Measurements from ENCODE around the gene GPR108. TPM values are rescaled to one million over a fixed set of nuclear protein-coding genes. Genes with fewer than 3 reads are reported as not detected.
"Not testable (repeated sequence)": the region's sequence is repeated elsewhere in the genome, so short reads cannot be mapped to it uniquely, and the experiment has no call there.

Gene GPR108
- total and polyA plus RNA-seq, 2 donors from 2014 or later, result 113 to 144 TPM

- H3K4me1 ChIP-seq (ENCODE audit: control insufficient read depth in 2 of 3, insufficient read depth in 2 of 3, low read depth in 1 of 3, low read length in 3 of 3), result no peaks in the 10 kb centered on the region
- intact Hi-C loops (cut with DNase I), result no loop called here
- FAIRE-seq, result no peak
- no peak overlapping the region for H3K27ac ChIP-seq (ENCODE audit: low read depth in 2 of 2, low read length in 2 of 2)
- DNase-seq, result no peak
- no peaks in the 10 kb centered on the region for H3K36me3 ChIP-seq (ENCODE audit: control insufficient read depth in 2 of 3, insufficient read depth in 3 of 3, low read length in 3 of 3)
- no peaks in the 10 kb centered on the region for H3K27me3 ChIP-seq (ENCODE audit: control insufficient read depth, insufficient read depth, low read length)
- TF ChIP-seq CTCF (IDR thresholded peaks at IDR 0.05; ENCODE audit: borderline replicate concordance, extremely low read depth, insufficient read depth), result no peak
- H3K9me3 ChIP-seq (ENCODE audit: control insufficient read depth in 2 of 3, insufficient read depth in 1 of 3, low read length in 3 of 3), result no peaks in the 10 kb centered on the region
- no peak overlapping the region for H3K9ac ChIP-seq (ENCODE audit: low read length in 3 of 3)
- H3K4me3 ChIP-seq (ENCODE audit: low read length in 3 of 3), result no peak overlapping the region
Measured at GRCh38 chr19:6777434-6777833, 40.1 kb upstream of the GPR108 start.

GRCh38 chr19:6776999-6777398, 39.6 kb upstream of the GPR108 start:
- DNase-seq, result no peak
- no peak overlapping the region for H3K27ac ChIP-seq (ENCODE audit: low read depth in 2 of 2, low read length in 2 of 2)
- no peaks in the 10 kb centered on the region for H3K4me1 ChIP-seq (ENCODE audit: control insufficient read depth in 2 of 3, insufficient read depth in 2 of 3, low read depth in 1 of 3, low read length in 3 of 3)
- no peaks in the 10 kb centered on the region for H3K9me3 ChIP-seq (ENCODE audit: control insufficient read depth in 2 of 3, insufficient read depth in 1 of 3, low read length in 3 of 3)
- H3K27me3 ChIP-seq (ENCODE audit: control insufficient read depth, insufficient read depth, low read length), result no peaks in the 10 kb centered on the region
- H3K36me3 ChIP-seq (ENCODE audit: control insufficient read depth in 2 of 3, insufficient read depth in 3 of 3, low read length in 3 of 3), result no peaks in the 10 kb centered on the region
- no peak for TF ChIP-seq CTCF (IDR thresholded peaks at IDR 0.05; ENCODE audit: borderline replicate concordance, extremely low read depth, insufficient read depth)
- no peak overlapping the region for H3K4me3 ChIP-seq (ENCODE audit: low read length in 3 of 3)
- no peak for FAIRE-seq
- intact Hi-C loops (cut with DNase I), result no loop called here
- no peak overlapping the region for H3K9ac ChIP-seq (ENCODE audit: low read length in 3 of 3)

GRCh38 chr19:6776045-6776444, 38.7 kb upstream of the GPR108 start:
- H3K9me3 ChIP-seq (ENCODE audit: control insufficient read depth in 2 of 3, insufficient read depth in 1 of 3, low read length in 3 of 3); H3K4me1 ChIP-seq (ENCODE audit: control insufficient read depth in 2 of 3, insufficient read depth in 2 of 3, low read depth in 1 of 3, low read length in 3 of 3); H3K27ac ChIP-seq (ENCODE audit: low read depth in 2 of 2, low read length in 2 of 2); H3K27me3 ChIP-seq (ENCODE audit: control insufficient read depth, insufficient read depth, low read length); FAIRE-seq; H3K9ac ChIP-seq (ENCODE audit: low read length in 3 of 3); H3K36me3 ChIP-seq (ENCODE audit: control insufficient read depth in 2 of 3, insufficient read depth in 3 of 3, low read length in 3 of 3); H3K4me3 ChIP-seq (ENCODE audit: low read length in 3 of 3); intact Hi-C loops (cut with DNase I); DNase-seq: not testable (repeated sequence)

- DNase-seq (no peak), FAIRE-seq (no peak)
- TF ChIP-seq CTCF (IDR thresholded peaks at IDR 0.05; ENCODE audit: borderline replicate concordance, extremely low read depth, insufficient read depth), result no peak
- H3K36me3 ChIP-seq (ENCODE audit: control insufficient read depth in 2 of 3, insufficient read depth in 3 of 3, low read length in 3 of 3), result no peaks in the 10 kb centered on the region
- intact Hi-C loops (cut with DNase I), result no loop called here
- no peaks in the 10 kb centered on the region for H3K9me3 ChIP-seq (ENCODE audit: control insufficient read depth in 2 of 3, insufficient read depth in 1 of 3, low read length in 3 of 3)
- no peak overlapping the region for H3K27ac ChIP-seq (ENCODE audit: low read depth in 2 of 2, low read length in 2 of 2)
- no peak overlapping the region for H3K9ac ChIP-seq (ENCODE audit: low read length in 3 of 3)
- H3K27me3 ChIP-seq (ENCODE audit: control insufficient read depth, insufficient read depth, low read length), result no peaks in the 10 kb centered on the region
- no peaks in the 10 kb centered on the region for H3K4me1 ChIP-seq (ENCODE audit: control insufficient read depth in 2 of 3, insufficient read depth in 2 of 3, low read depth in 1 of 3, low read length in 3 of 3)
- H3K4me3 ChIP-seq (ENCODE audit: low read length in 3 of 3), result no peak overlapping the region
Measured at GRCh38 chr19:6774821-6775707, 37.7 kb upstream of the GPR108 start.
